Right cardiac atrium (tissue), 5 donors: ENCODE results near the gene AIP. TPM values are rescaled to one million over a fixed set of nuclear protein-coding genes. Genes with fewer than 3 reads are reported as not detected.
A peak's percentile ranks its signal among the peaks of the same experiment; 100 is the strongest.
"Not testable (repeated sequence)": the region's sequence is repeated elsewhere in the genome, so short reads cannot be mapped to it uniquely, and the experiment has no call there.

ENCODE experiments used
- ATAC-seq, 2 donors: fragments of 200-7000 bp; cut with Tn5 transposase; one replicate each; pipeline versions ENCODE4 v1.8.0 to v1.9.1; 2020; ENCODE audit warnings: moderate library complexity in 2 of 2, mild to moderate bottlenecking in 1 of 2
- DNase-seq, 3 donors: peaks; one replicate each; pipeline ENCODE4 v3.0.0-alpha.2; 2020
- H3K27ac ChIP-seq: one replicate; pipeline ENCODE4 v1.5.1; 2013; ENCODE audit warnings: mild to moderate bottlenecking, low read length, control low read depth, moderate library complexity
- H3K27me3 ChIP-seq: one replicate; pipeline ENCODE4 v1.6.1; 2013; ENCODE audit not compliant: control insufficient read depth, insufficient read depth
- H3K4me1 ChIP-seq: one replicate; pipeline ENCODE4 v1.6.1; 2013; ENCODE audit warnings: low read length; ENCODE audit not compliant: control insufficient read depth, insufficient read depth
- H3K4me3 ChIP-seq: one replicate; pipeline ENCODE4 v1.5.1; 2013; ENCODE audit warnings: low read length, control low read depth
- H3K9me3 ChIP-seq: one replicate; pipeline ENCODE4 v1.6.1; 2013; ENCODE audit warnings: low read length; ENCODE audit not compliant: control insufficient read depth
- WGBS: extraction: QIAGEN DNeasy Blood & Tissue Kit; methylation state at CpG from one replicate; pipeline ENCODE4 v1.1.7; 2013; 5-methylcytosine and 5-hydroxymethylcytosine counted together
- intact Hi-C, 4 donors: fragments of 100-400 bp; cut with DNase I; formaldehyde crosslinking; loops; one replicate each; pipeline versions ENCODE4 v1.11.0 to v1.14.0; 2022 to 2023
- polyA plus RNA-seq: library from polyadenylated mRNA; stranded (reverse); fragments of 200-250 nt; gene quantifications from one replicate; pipeline ENCODE4 v1.2.3, GENCODE V29; 2013
- total RNA-seq, 4 donors: library from RNA; stranded (reverse); fragmentation: NEBNext Ultra II Directional; extraction: Animal tissue kit (Norgen Biotek cat#: 25700); gene quantifications; one replicate each; pipeline ENCODE4 v1.2.1, GENCODE V29; 2021
- donor health status: healthy with polysubstance abuse.
- donor health status: DM: no; HTN: yes; CAD: no.
- donor health status: DM: no; HTN: no; CAD: no.
- donor health status: DM: no; HTN: yes; CAD: no; lungs with severe emphysema.
- donor health status: DM: yes; HTN: yes; CAD: no.

The AIP gene
- total and polyA plus RNA-seq, 5 donors: 50.8 to 74.2 (median 64.2) TPM

GRCh38 chr11:67510023-67510345, 27.2 kb downstream of the AIP start:
- ATAC-seq (no peak), DNase-seq (no peak)
- WGBS: 55% methylated on average over 3 of the region's 3 CpGs
- Histone ChIP-seq H3K4me3 (no peak overlapping the region), H3K27me3 (no peaks in the 10 kb centered on the region), H3K4me1 (peaks cover 10% of the 10 kb centered on the region), H3K27ac (no peak overlapping the region), H3K9me3 (no peaks in the 10 kb centered on the region)
- intact Hi-C loops: no loop called here

DNA sequence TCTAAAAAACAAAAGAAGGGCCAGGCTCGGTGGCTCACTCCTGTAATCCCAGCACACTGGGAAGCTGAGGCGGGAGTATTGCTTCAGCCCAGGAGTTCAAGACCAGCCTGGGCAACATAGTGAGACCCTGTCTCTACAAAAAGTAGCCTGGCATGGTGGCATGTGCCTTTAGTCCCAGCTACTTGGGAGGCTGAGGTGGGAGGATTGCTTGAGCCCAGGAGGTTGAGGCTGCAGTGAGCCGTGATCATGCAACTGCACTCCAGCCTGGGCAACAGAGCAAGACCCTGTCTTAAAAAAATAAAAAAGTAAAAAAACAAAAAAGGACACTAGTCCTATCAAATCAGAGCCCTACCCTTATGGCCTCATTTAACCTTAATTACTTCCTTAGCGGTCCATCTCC, 28.7 kb downstream of the AIP start:
- H3K9me3 ChIP-seq, H3K4me3 ChIP-seq, H3K4me1 ChIP-seq, H3K27ac ChIP-seq, H3K27me3 ChIP-seq, DNase-seq, ATAC-seq, intact Hi-C loops: not testable (repeated sequence)
- WGBS: 87% methylated on average over 4 of the region's 4 CpGs

DNA sequence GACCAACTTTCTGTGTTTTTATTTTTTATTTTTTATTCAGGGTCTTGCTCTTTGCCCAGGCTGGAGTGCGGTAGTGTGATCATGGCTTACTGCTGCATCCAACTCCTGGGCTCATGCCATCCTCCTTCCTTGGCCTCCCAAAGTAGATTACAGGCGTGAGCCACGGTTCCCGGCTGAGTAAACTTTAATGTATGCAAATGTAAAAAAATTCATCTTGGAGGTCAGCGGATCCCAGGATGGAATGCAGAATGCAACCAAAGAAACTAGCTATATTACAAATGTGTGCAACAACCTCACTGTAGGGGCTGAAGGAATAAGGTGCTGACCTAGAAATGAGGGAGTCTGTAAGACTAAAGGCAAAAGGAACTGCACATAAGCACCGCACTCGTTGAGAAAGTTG, 31.3 kb downstream of the AIP start:
- H3K27me3 ChIP-seq: no peaks in the 10 kb centered on the region
- H3K4me1 ChIP-seq: peaks cover under 1% of the 10 kb centered on the region
- ATAC-seq (no peak), DNase-seq (no peak)
- no peak overlapping the region for H3K4me3 ChIP-seq
- no peaks in the 10 kb centered on the region for H3K9me3 ChIP-seq
- 73% methylated on average over 7 of the region's 7 CpGs for WGBS
- no peak overlapping the region for H3K27ac ChIP-seq
- intact Hi-C loops: no loop called here

GRCh38 chr11:67516806-67517205, 34.0 kb downstream of the AIP start:
- DNase-seq: no peak
- ATAC-seq: no peak
- H3K4me1 ChIP-seq: no peaks in the 10 kb centered on the region

GRCh38 chr11:67517784-67518552, 35.1 kb downstream of the AIP start:
- WGBS: 75% methylated on average over 10 of the region's 10 CpGs
- Histone ChIP-seq H3K4me1 (no peaks in the 10 kb centered on the region), H3K27me3 (no peaks in the 10 kb centered on the region), H3K4me3 (no peak overlapping the region), H3K27ac (no peak overlapping the region), H3K9me3 (no peaks in the 10 kb centered on the region)
- ATAC-seq (no peak), DNase-seq (no peak)
- intact Hi-C loops: no loop called here

More at GRCh38 chr11:67516806-67517205, 34.0 kb downstream of the AIP start:
- intact Hi-C loops: no loop called here
- Histone ChIP-seq H3K27ac (no peak overlapping the region), H3K4me3 (no peak overlapping the region), H3K27me3 (no peaks in the 10 kb centered on the region), H3K9me3 (no peaks in the 10 kb centered on the region)
- 92% methylated on average over 9 of the region's 9 CpGs for WGBS

- H3K27me3 ChIP-seq: no peaks in the 10 kb centered on the region
- ATAC-seq (no peak), DNase-seq (peak in 1 of 3 donors; percentile 52)
- intact Hi-C loops: no loop called here
- H3K4me1 ChIP-seq: no peaks in the 10 kb centered on the region
- 86% methylated on average over 32 of the region's 32 CpGs for WGBS
- no peak overlapping the region for H3K4me3 ChIP-seq
- H3K9me3 ChIP-seq: no peaks in the 10 kb centered on the region
- H3K27ac ChIP-seq: no peak overlapping the region
These were observed 36.9 kb downstream of the AIP start for GRCh38 chr11:67519726-67520125.

DNA sequence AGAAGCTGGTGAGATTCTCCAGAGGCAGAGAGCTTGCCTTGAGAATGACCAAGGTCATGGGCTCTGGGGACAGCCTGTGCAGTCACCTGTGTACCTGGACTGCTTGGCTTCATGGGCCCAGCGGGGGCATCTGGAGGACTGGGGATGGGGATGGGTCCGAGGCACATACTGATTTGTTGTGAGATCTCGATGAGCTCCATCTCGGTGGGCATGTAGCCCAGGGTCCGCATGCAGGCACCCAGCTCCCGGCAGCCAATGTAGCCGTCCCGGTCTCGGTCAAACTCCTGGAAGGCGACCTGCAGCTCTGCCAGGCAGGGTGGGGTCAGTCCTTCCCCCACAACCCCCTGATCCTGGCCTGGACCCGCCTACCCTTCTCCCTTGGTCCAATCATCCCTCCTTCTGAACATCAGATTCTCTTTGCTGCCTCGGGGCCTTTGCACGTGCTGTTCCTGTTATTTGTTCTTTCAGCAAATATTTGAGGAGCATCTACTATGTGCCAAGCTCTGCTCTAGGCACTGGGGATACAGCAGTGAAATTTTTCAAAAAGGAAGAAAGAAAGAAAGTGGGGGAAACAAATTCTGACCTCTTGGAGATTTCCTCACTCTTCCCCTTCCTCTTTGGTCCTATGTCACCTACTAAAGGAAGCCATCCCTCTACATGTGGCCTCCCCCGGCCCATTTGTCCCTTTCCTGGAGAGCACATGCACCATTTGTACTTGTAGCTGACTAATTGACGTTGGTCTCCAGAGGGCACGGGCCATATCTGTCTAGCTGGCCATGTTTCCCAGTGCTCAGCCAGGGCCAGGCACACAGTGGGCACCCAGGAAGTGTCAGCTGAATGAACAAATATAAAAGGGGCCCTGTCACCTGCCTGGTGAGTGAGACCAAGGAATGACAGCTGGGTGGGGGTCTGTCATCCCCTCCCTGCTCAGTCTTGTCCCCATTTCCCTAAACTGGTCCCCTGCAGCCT, 38.3 kb downstream of the AIP start:
- WGBS: 84% methylated on average over 16 of the region's 16 CpGs
- Histone ChIP-seq H3K27ac (no peak overlapping the region), H3K9me3 (no peaks in the 10 kb centered on the region), H3K27me3 (no peaks in the 10 kb centered on the region), H3K4me1 (no peaks in the 10 kb centered on the region), H3K4me3 (no peak overlapping the region)
- intact Hi-C loops: no loop called here
- ATAC-seq (no peak), DNase-seq (peak in 1 of 3 donors; percentile 36)

GRCh38 chr11:67521924-67522323, 39.1 kb downstream of the AIP start:
- 76% methylated on average over 10 of the region's 10 CpGs for WGBS
- H3K4me3 ChIP-seq: no peak overlapping the region
- no peaks in the 10 kb centered on the region for H3K4me1 ChIP-seq
- DNase-seq (no peak), ATAC-seq (no peak)
- H3K27ac ChIP-seq: no peak overlapping the region
- no peaks in the 10 kb centered on the region for H3K27me3 ChIP-seq
- intact Hi-C loops: no loop called here
- no peaks in the 10 kb centered on the region for H3K9me3 ChIP-seq

DNA sequence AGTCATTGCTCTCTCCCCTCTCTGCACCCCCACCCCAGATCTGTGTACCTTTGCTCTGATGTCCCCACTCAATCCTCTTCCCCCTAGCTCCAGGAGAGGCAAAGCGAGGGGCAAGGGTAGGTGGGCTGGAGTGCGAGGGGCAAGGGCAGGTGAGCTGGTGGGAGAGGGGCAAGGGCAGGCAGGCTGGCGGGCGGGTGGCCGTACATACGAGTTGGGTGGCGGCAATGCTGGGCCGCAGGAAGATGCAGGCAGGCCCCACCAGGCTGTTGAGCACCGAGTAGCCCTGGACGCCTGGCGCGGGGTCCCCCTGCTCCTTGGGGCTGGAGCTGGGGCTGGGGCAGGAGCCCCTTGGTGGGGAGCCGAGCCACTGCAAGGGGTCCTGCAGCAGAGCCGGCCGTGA, 39.5 kb downstream of the AIP start:
- Histone ChIP-seq H3K4me1 (no peaks in the 10 kb centered on the region), H3K27ac (no peak overlapping the region), H3K4me3 (no peak overlapping the region), H3K27me3 (no peaks in the 10 kb centered on the region), H3K9me3 (no peaks in the 10 kb centered on the region)
- 88% methylated on average over 15 of the region's 15 CpGs for WGBS
- peak in 1 of 3 donors; percentile 55 for DNase-seq
- ATAC-seq: no peak
- intact Hi-C loops: no loop called here

- intact Hi-C loops: no loop called here
- no peak within 1 kb of the TSS for H3K27ac ChIP-seq
- DNase-seq (peak in 1 of 3 donors; percentile 39), ATAC-seq (no peak)
- H3K4me1 ChIP-seq: no peaks in the 10 kb centered on the region
- no peak within 1 kb of the TSS for H3K4me3 ChIP-seq
- 81% methylated on average over 23 of the region's 23 CpGs for WGBS
- H3K9me3 ChIP-seq: no peaks in the 10 kb centered on the region
- H3K27me3 ChIP-seq: no peaks in the 10 kb centered on the region
These were observed 40.2 kb downstream of the AIP start, which contains the start of gene CABP2 for GRCh38 chr11:67522844-67523555. Gene CABP2 (minus strand): TSS chr11:67523446. CDS start chr11:67523326, 120 bp downstream.
